PC-9 (cell line): ENCODE results near the gene ZNF469. TPM values are rescaled to one million over a fixed set of nuclear protein-coding genes. Genes with fewer than 3 reads are reported as not detected.

Source experiments
- BruUV-seq: library from RNA; stranded (reverse); fragments of 400-500 nt; replicated peaks from 2 replicates; lab custom pipeline; 2021; lab: Mats Ljungman, UMichigan
- CTCF ChIA-PET: fragments of 300-600 bp; sonication (Branson Sonifier 250); formaldehyde crosslinking; loops from one replicate; lab custom pipeline; 2022; ENCODE audit warnings: antibody characterized with exemption; lab: Charles Lee
- POLR2A ChIA-PET: fragments of 300-600 bp; sonication (Branson Sonifier 250); formaldehyde crosslinking; loops from one replicate; lab custom pipeline; 2022; ENCODE audit warnings: antibody characterized with exemption; ENCODE audit not compliant: unreplicated experiment; lab: Charles Lee
- DNase-seq, 2 experiments: peaks; one replicate each; pipeline versions ENCODE4 v3.0.0 to v3.0.0-alpha.2; 2015 to 2022; ENCODE audit warnings: mixed read lengths in 1 of 2
- H2AFZ ChIP-seq: fragments of 200-600 bp; sonication (generic); 2 replicates; pipeline ENCODE4 v1.8.1; 2017; ENCODE audit warnings: antibody characterized with exemption
- H3F3A ChIP-seq: fragments of 200-600 bp; sonication (generic); 2 replicates; pipeline ENCODE4 v1.8.1; 2017; ENCODE audit warnings: antibody characterized with exemption, mild to moderate bottlenecking, low read depth; ENCODE audit not compliant: insufficient read depth
- H3K27ac ChIP-seq: fragments of 200-600 bp; sonication (generic); 2 replicates; pipeline ENCODE4 v1.6.1; 2016; ENCODE audit warnings: mixed run types
- H3K27me3 ChIP-seq: fragments of 200-600 bp; sonication (generic); 2 replicates; pipeline ENCODE4 v1.6.1; 2016; ENCODE audit warnings: low read depth, mixed run types; ENCODE audit not compliant: insufficient read depth
- H3K36me3 ChIP-seq: fragments of 200-600 bp; sonication (generic); 2 replicates; pipeline ENCODE4 v1.6.1; 2016; ENCODE audit warnings: low read depth, mixed run types
- H3K4me1 ChIP-seq: fragments of 200-600 bp; sonication (generic); replicated peaks from 2 replicates; pipeline ENCODE4 v1.6.1; 2016; ENCODE audit warnings: mixed run types; ENCODE audit not compliant: insufficient read depth
- H3K4me2 ChIP-seq: fragments of 200-600 bp; sonication (generic); 2 replicates; pipeline ENCODE4 v1.6.1; 2017; ENCODE audit warnings: mixed run types
- H3K4me3 ChIP-seq: fragments of 200-600 bp; sonication (generic); 2 replicates; pipeline ENCODE4 v1.6.1; 2016; ENCODE audit warnings: mixed run types
- H3K79me2 ChIP-seq: fragments of 200-600 bp; sonication (generic); 2 replicates; pipeline ENCODE4 v1.6.1; 2017; ENCODE audit warnings: low read depth, mixed run types
- H3K9me2 ChIP-seq: fragments of 200-600 bp; sonication (generic); 2 replicates; pipeline ENCODE4 v1.8.1; 2017; ENCODE audit warnings: mild to moderate bottlenecking; ENCODE audit not compliant: insufficient read depth
- H3K9me3 ChIP-seq: fragments of 200-600 bp; sonication (generic); 2 replicates; pipeline ENCODE4 v1.8.1; 2016; ENCODE audit warnings: low read depth; ENCODE audit not compliant: insufficient read depth
- H4K20me1 ChIP-seq: fragments of 200-600 bp; sonication (generic); 2 replicates; pipeline ENCODE4 v1.8.1; 2017; ENCODE audit not compliant: insufficient read depth
- EZH2 ChIP-seq: fragments of 200-600 bp; sonication (generic); IDR thresholded peaks from 2 replicates; pipeline ENCODE4 v1.8.0; 2017; ENCODE audit warnings: antibody characterized with exemption, low read depth
- intact Hi-C: fragments of 100-400 bp; cut with micrococcal nuclease; formaldehyde crosslinking; loops from one replicate; pipeline ENCODE4 v1.10.0; 2022; ENCODE audit not compliant: unreplicated experiment
- total RNA-seq: library from RNA; stranded (reverse); gene quantifications from 2 replicates; pipeline ENCODE4 v1.2.3, GENCODE V29; 2021
- TF ChIP-seq, protein P1 (sequence below): fragments of 200-600 bp; sonication (generic); conservative IDR thresholded peaks from 2 replicates; pipeline ENCODE4 v1.6.1; 2017; ENCODE audit warnings: mixed run types, antibody characterized with exemption, mild to moderate bottlenecking, moderate library complexity

Gene ZNF469
- total RNA-seq, 1 experiment from 2014 or later, result 9.8 TPM

DNA sequence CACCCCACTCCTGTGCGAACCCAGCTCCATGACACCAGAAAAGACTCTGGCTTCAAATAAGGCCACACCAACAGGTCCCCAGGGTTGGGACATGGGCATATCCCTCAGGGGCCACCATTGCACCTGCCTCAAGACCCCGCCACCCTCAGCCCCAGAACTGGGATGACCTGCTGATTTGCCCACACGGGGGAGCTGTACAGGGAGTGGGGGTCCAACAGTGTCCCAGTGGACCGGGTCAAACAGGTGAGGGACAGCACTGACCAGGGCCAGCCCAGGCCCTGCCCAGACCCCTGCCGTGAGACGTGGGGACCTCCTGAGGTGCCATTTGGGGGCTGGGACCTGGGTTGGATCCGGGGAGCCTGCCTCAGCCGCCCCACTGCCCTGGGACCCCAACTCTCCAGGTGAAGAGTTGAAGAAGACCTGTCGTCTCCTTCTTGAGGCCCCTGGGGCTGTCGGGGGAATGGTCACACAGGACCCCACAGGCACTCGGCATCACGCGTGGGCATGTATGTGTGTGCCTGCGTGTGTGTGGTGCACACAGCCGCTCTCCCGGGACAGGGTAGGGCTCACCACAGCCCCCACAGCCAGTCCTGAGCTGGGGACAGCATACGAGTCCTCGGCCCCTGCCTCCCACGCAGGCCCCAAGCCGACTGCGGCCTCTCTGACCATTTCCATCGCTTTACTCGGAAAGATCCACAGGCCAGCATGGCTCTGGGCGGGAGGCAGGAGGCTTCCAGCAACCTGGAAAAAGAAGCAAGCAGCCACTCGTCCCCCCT is 34.2 kb upstream of the ZNF469 start:
- intact Hi-C loops, result no loop called here
- ChIA-PET CTCF (no interaction called here), POLR2A (no interaction called here)
- Histone ChIP-seq H3K4me1 (peaks cover 8% of the 10 kb centered on the region; the same call in 1 of the 2 replicates), H2AFZ (no peak overlapping the region), H4K20me1 (no peaks in the 10 kb centered on the region), H3K9me2 (no peaks in the 10 kb centered on the region), H3K27me3 (no peaks in the 10 kb centered on the region), H3K9me3 (no peaks in the 10 kb centered on the region), H3F3A (no peaks in the 10 kb centered on the region), H3K4me3 (no peak overlapping the region), H3K27ac (no peak overlapping the region), H3K79me2 (no peaks in the 10 kb centered on the region), H3K36me3 (no peaks in the 10 kb centered on the region), H3K4me2 (no peak overlapping the region)
- no TSS peak for BruUV-seq
- TF ChIP-seq, protein P1, sequence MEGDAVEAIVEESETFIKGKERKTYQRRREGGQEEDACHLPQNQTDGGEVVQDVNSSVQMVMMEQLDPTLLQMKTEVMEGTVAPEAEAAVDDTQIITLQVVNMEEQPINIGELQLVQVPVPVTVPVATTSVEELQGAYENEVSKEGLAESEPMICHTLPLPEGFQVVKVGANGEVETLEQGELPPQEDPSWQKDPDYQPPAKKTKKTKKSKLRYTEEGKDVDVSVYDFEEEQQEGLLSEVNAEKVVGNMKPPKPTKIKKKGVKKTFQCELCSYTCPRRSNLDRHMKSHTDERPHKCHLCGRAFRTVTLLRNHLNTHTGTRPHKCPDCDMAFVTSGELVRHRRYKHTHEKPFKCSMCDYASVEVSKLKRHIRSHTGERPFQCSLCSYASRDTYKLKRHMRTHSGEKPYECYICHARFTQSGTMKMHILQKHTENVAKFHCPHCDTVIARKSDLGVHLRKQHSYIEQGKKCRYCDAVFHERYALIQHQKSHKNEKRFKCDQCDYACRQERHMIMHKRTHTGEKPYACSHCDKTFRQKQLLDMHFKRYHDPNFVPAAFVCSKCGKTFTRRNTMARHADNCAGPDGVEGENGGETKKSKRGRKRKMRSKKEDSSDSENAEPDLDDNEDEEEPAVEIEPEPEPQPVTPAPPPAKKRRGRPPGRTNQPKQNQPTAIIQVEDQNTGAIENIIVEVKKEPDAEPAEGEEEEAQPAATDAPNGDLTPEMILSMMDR, result no peak
- TF ChIP-seq EZH2, result no peak
- no peak for DNase-seq

DNA sequence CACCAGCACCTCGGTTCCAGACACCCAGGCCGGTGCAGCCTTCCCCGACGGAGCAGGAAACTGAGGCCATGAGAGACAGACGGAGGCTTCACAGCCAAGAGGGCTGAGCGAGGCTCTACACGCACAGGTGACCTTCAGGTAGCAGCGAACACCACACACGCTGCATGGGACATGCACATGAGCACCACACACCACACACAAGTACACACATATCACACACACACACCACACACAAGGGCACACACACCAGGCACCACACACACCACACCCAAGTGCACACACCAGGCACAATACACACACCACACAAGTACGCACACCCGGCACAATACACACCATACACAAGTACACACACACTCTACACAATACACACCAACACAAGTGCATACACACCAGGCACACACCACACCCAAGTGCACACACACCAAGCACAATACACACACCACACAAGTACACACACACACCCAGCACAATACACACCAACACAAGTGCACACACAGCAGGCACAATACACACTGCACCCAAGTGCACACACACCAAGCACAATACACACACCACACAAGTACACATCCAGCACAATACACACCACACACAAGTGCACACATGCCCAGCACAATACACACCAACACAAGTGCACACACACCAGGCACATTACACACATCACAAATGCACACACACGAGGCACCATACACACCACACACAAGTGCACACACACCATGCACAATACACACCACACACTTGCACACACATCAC is 33.4 kb upstream of the ZNF469 start:
- TF ChIP-seq, protein P1, result no peak
- TF ChIP-seq EZH2, result no peak
- Histone ChIP-seq H3K9me2 (no peaks in the 10 kb centered on the region), H3K27me3 (no peaks in the 10 kb centered on the region), H3K4me2 (no peak overlapping the region), H3K79me2 (no peaks in the 10 kb centered on the region), H3K36me3 (no peaks in the 10 kb centered on the region), H4K20me1 (no peaks in the 10 kb centered on the region), H3K9me3 (no peaks in the 10 kb centered on the region), H3K4me3 (no peak overlapping the region), H3K27ac (no peak overlapping the region), H2AFZ (no peak overlapping the region), H3K4me1 (peaks cover 8% of the 10 kb centered on the region; the same call in 1 of the 2 replicates), H3F3A (no peaks in the 10 kb centered on the region)
- BruUV-seq, result no TSS peak
- ChIA-PET POLR2A (no interaction called here), CTCF (no interaction called here)
- DNase-seq, result no peak
- intact Hi-C loops, result no loop called here

DNA sequence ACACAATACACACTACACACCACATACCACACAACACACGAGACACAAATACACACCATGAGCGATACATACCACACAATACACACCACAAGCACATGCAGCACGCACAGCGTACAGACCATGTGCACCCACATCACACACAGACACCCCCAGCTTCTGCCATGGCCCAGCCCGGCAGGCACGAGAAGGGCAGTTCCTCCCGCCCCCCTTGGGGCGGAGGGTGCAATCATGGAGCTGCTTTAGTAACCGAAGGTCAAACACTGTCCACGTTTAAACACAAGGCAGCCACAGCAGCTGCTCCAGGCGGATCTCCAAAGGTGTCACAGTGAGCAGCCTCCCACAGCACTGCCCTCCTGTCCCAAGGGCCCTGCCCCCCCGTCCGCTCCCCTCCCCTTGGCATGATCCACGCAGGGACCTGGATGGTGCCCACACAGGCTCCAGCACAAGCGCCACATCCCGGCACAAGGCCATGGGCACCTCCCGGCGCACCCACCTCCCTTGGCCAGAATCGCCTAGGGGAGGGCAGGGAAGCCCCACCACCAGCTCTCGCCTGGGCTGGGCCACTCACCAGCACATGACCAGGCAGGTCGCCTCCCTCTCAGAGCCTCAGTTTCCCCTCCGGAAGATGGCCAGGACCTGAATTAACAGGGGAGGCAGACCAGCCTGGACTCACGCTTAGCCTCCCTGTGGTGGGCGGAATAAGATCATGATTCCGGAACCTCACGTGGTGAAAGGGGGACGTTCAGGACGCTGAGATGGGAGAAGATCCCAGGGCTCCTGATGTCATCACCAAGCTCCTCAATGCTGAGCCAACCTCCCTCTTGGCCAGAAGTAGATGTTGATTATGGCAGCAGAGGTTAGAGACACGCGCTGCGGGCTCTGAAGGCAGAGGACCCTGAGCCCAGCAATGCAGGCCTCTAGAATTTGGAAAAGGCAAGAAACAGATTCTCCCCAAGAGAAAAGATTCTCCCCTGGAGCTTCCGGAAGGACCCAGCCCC is 32.6 kb upstream of the ZNF469 start:
- no peaks in the 10 kb centered on the region for H3F3A ChIP-seq
- no TSS peak for BruUV-seq
- no peak overlapping the region for H3K4me3 ChIP-seq
- H3K9me3 ChIP-seq, result no peaks in the 10 kb centered on the region
- no peaks in the 10 kb centered on the region for H3K36me3 ChIP-seq
- no peaks in the 10 kb centered on the region for H3K79me2 ChIP-seq
- ChIA-PET CTCF (no interaction called here), POLR2A (no interaction called here)
- no peak for DNase-seq
- H3K4me1 ChIP-seq, result peaks cover 8% of the 10 kb centered on the region; the same call in 1 of the 2 replicates
- no peak for TF ChIP-seq EZH2
- TF ChIP-seq, protein P1, result no peak
- no peak overlapping the region for H3K4me2 ChIP-seq
- no peaks in the 10 kb centered on the region for H4K20me1 ChIP-seq
- intact Hi-C loops, result no loop called here
- H3K27me3 ChIP-seq, result no peaks in the 10 kb centered on the region
- H3K9me2 ChIP-seq, result no peaks in the 10 kb centered on the region
- no peak overlapping the region for H2AFZ ChIP-seq
- no peak overlapping the region for H3K27ac ChIP-seq
